H1 (cell line): ENCODE measurements around the gene CSPG5. TPM values are rescaled to one million over a fixed set of nuclear protein-coding genes. Genes with fewer than 3 reads are reported as not detected.

ENCODE experiments used
- CTCF ChIA-PET: fragments of 300-600 bp; sonication (Branson Sonifier 250); formaldehyde crosslinking; loops from one replicate; lab custom pipeline; 2021; ENCODE audit not compliant: partially characterized antibody; lab: Charles Lee
- POLR2A ChIA-PET: fragments of 300-600 bp; sonication (Branson Sonifier 250); formaldehyde crosslinking; loops from one replicate; lab custom pipeline; 2021; ENCODE audit warnings: inconsistent platforms; ENCODE audit not compliant: partially characterized antibody; lab: Charles Lee
- DNase-seq, 2 experiments: peaks; one replicate each; pipeline versions ENCODE4 v3.0.0 to v3.0.0-alpha.2; 2010 to 2022; ENCODE audit warnings: low spot score in 2 of 2, low read depth in 1 of 2, mixed read lengths in 1 of 2
- FAIRE-seq: peaks from 2 replicates; lab custom pipeline; 2011; peaks lifted over from hg19 to GRCh38; lab: Jason Lieb, UNC
- H2AFZ ChIP-seq: 2 replicates; pipeline ENCODE4 v1.8.1; 2012; ENCODE audit warnings: low read length, inconsistent platforms
- H2AK5ac ChIP-seq: 2 replicates; pipeline ENCODE4 v1.6.1; 2013; ENCODE audit warnings: low read depth, low read length
- H2BK120ac ChIP-seq: replicated peaks from 2 replicates; pipeline ENCODE3; 2013; ENCODE audit warnings: low read depth, low read length, inconsistent platforms
- H2BK12ac ChIP-seq: 2 replicates; pipeline ENCODE4 v1.6.1; 2013; ENCODE audit warnings: low read depth, low read length
- H2BK15ac ChIP-seq: 2 replicates; pipeline ENCODE4 v1.6.1; 2013; ENCODE audit warnings: low read length
- H2BK20ac ChIP-seq: 2 replicates; pipeline ENCODE4 v1.6.1; 2013; ENCODE audit warnings: low read length
- H2BK5ac ChIP-seq: 2 replicates; pipeline ENCODE4 v1.6.1; 2013; ENCODE audit warnings: low read depth, low read length
- H3K14ac ChIP-seq: 2 replicates; pipeline ENCODE4 v1.6.1; 2013; ENCODE audit warnings: inconsistent platforms; ENCODE audit not compliant: insufficient read length
- H3K18ac ChIP-seq: 2 replicates; pipeline ENCODE4 v1.6.1; 2013; ENCODE audit warnings: low read length; ENCODE audit errors: extremely low read depth
- H3K23ac ChIP-seq: 2 replicates; pipeline ENCODE4 v1.6.1; 2013; ENCODE audit warnings: inconsistent platforms; ENCODE audit not compliant: insufficient read length
- H3K23me2 ChIP-seq: 2 replicates; pipeline ENCODE4 v1.6.1; 2013; ENCODE audit warnings: low read depth, low read length
- H3K27ac ChIP-seq: 2 replicates; pipeline ENCODE4 v1.6.1; 2011; ENCODE audit warnings: low read depth, low read length, inconsistent platforms
- H3K27me3 ChIP-seq, 4 experiments: replicated peaks in 1 of 4; 1 replicate in 1 of 4; 2 replicates in 3 of 4; pipeline versions ENCODE4 v1.6.1 to v1.8.1; 2011 to 2013; ENCODE audit warnings: low read length in 3 of 4, mild to moderate bottlenecking in 3 of 4, inconsistent platforms in 2 of 4, mixed read lengths in 2 of 4, moderate library complexity in 1 of 4; ENCODE audit not compliant: control insufficient read depth in 3 of 4, insufficient read depth in 3 of 4; ENCODE audit errors: extremely low read depth in 1 of 4
- H3K36me3 ChIP-seq, 4 experiments: 2 replicates each; pipeline versions ENCODE4 v1.6.1 to v1.8.1; 2011 to 2013; ENCODE audit warnings: mild to moderate bottlenecking in 4 of 4, low read length in 3 of 4, moderate library complexity in 2 of 4, control low read depth in 1 of 4, inconsistent platforms in 1 of 4; ENCODE audit not compliant: insufficient read depth in 4 of 4, control insufficient read depth in 2 of 4
- H3K4ac ChIP-seq: replicated peaks from 2 replicates; pipeline ENCODE3; 2013; ENCODE audit warnings: low read length, low read depth, mixed read lengths, inconsistent platforms; ENCODE audit not compliant: insufficient read length
- H3K4me1 ChIP-seq, 4 experiments: replicated peaks in 1 of 4; 1 replicate in 1 of 4; 2 replicates in 3 of 4; pipeline versions ENCODE4 v1.6.1 to v1.8.1; 2011 to 2013; ENCODE audit warnings: low read length in 3 of 4, inconsistent platforms in 2 of 4, mixed read lengths in 1 of 4; ENCODE audit not compliant: insufficient read depth in 4 of 4, control insufficient read depth in 3 of 4
- H3K4me2 ChIP-seq, 2 experiments: 2 replicates each; pipeline versions ENCODE4 v1.6.1 to v1.8.1; 2011 to 2013; ENCODE audit warnings: low read depth in 2 of 2, low read length in 2 of 2, control low read depth in 1 of 2, inconsistent platforms in 1 of 2, mild to moderate bottlenecking in 1 of 2; ENCODE audit not compliant: insufficient read depth in 1 of 2
- H3K4me3 ChIP-seq, 4 experiments: fragments of 200-600, 300-600 bp in 1 of 4; sonication (generic), shearing (Covaris generic), sonication (Bioruptor Twin) in 1 of 4; 2 replicates each; pipeline versions ENCODE4 v1.5.1 to v1.8.1; 2011 to 2016; ENCODE audit warnings: low read length in 4 of 4, low read depth in 3 of 4, control low read depth in 2 of 4, inconsistent platforms in 2 of 4, mild to moderate bottlenecking in 2 of 4, mixed read lengths in 1 of 4, moderate library complexity in 1 of 4; ENCODE audit not compliant: insufficient read depth in 2 of 4; ENCODE audit errors: extremely low read depth in 1 of 4
- H3K56ac ChIP-seq: replicated peaks from 2 replicates; pipeline ENCODE3; 2013; ENCODE audit warnings: low read depth, mild to moderate bottlenecking, mixed read lengths, low read length, inconsistent platforms; ENCODE audit not compliant: insufficient read length
- H3K79me1 ChIP-seq: 2 replicates; pipeline ENCODE4 v1.6.1; 2013; ENCODE audit warnings: low read depth, low read length, control low read depth
- H3K79me2 ChIP-seq, 2 experiments: 2 replicates each; pipeline versions ENCODE4 v1.6.1 to v1.8.1; 2012 to 2013; ENCODE audit warnings: low read length in 2 of 2, mild to moderate bottlenecking in 2 of 2, inconsistent platforms in 1 of 2; ENCODE audit not compliant: insufficient read depth in 2 of 2, control insufficient read depth in 1 of 2
- H3K9ac ChIP-seq, 4 experiments: replicated peaks in 1 of 4; 1 replicate in 1 of 4; 2 replicates in 3 of 4; pipeline versions ENCODE4 v1.6.1 to v1.8.1; 2011 to 2013; ENCODE audit warnings: low read depth in 3 of 4, low read length in 3 of 4, control low read depth in 2 of 4, mild to moderate bottlenecking in 2 of 4, moderate library complexity in 2 of 4, inconsistent platforms in 1 of 4; ENCODE audit errors: extremely low read depth in 1 of 4
- H3K9me3 ChIP-seq, 2 experiments: 2 replicates each; pipeline versions ENCODE4 v1.6.1 to v1.8.1; 2012 to 2013; ENCODE audit warnings: mild to moderate bottlenecking in 2 of 2, moderate library complexity in 2 of 2, control low read depth in 1 of 2, inconsistent platforms in 1 of 2, low read depth in 1 of 2, low read length in 1 of 2, mixed read lengths in 1 of 2; ENCODE audit not compliant: insufficient read depth in 2 of 2
- H4K20me1 ChIP-seq, 2 experiments: replicated peaks in 1 of 2; 2 replicates each; pipeline versions ENCODE3 to v1.8.1; 2011 to 2013; ENCODE audit warnings: inconsistent platforms in 2 of 2, low read length in 2 of 2, mild to moderate bottlenecking in 1 of 2; ENCODE audit not compliant: insufficient read depth in 2 of 2, control insufficient read depth in 1 of 2
- H4K5ac ChIP-seq: 2 replicates; pipeline ENCODE4 v1.6.1; 2013; ENCODE audit warnings: low read length, low read depth, mixed read lengths, inconsistent platforms; ENCODE audit not compliant: insufficient read length
- H4K8ac ChIP-seq: 2 replicates; pipeline ENCODE4 v1.8.0; 2013; ENCODE audit warnings: mild to moderate bottlenecking, moderate library complexity, low read length, inconsistent platforms; ENCODE audit not compliant: insufficient read depth; ENCODE audit errors: extremely low read depth
- H4K91ac ChIP-seq: replicated peaks from 2 replicates; pipeline ENCODE3; 2013; ENCODE audit warnings: low read length, mixed read lengths, inconsistent platforms; ENCODE audit not compliant: insufficient read length
- EZH2 ChIP-seq: fragments of 200-600 bp; sonication (generic); IDR thresholded peaks from 2 replicates; pipeline ENCODE4 v1.7.1; 2012; ENCODE audit warnings: low read depth, mild to moderate bottlenecking, moderate library complexity, low read length, inconsistent platforms; ENCODE audit not compliant: severe bottlenecking
- RBBP5 ChIP-seq: IDR thresholded peaks from 2 replicates; pipeline ENCODE4 v1.7.1; 2012; ENCODE audit warnings: low read depth, mild to moderate bottlenecking, inconsistent platforms, low read length, moderate library complexity, borderline replicate concordance
- RFX5 ChIP-seq: IDR thresholded peaks from 2 replicates; pipeline ENCODE4 v1.6.1; 2011; ENCODE audit warnings: low read depth, low read length, improper control_type of control experiment, borderline replicate concordance
- SIX5 ChIP-seq: IDR thresholded peaks from 2 replicates; pipeline ENCODE4 v1.6.1; 2011; ENCODE audit warnings: mild to moderate bottlenecking, low read depth, low read length
- polyA plus RNA-seq, 7 experiments: library from polyadenylated mRNA; depleted of rRNA in 3 of 7; stranded (reverse) in 5 of 7; unstranded in 2 of 7; fragments of >200 nt in 5 of 7; fragments of 200-250 nt in 2 of 7; gene quantifications; 1 replicate in 5 of 7; 2 replicates in 1 of 7; 4 replicates in 1 of 7; pipeline versions ENCODE4 v1.2.1 to v1.2.3, GENCODE V29; 2011 to 2013; ENCODE audit warnings: missing spikeins in 2 of 7, mixed read lengths in 2 of 7
- total RNA-seq: library from RNA; stranded (reverse); fragmentation: NEBNext Ultra II Directional; extraction: Animal tissue kit (Norgen Biotek cat#: 25700); gene quantifications from 2 replicates; pipeline ENCODE4 v1.2.1, GENCODE V29; 2021
- TF ChIP-seq, protein P1 (sequence below): IDR thresholded peaks from 2 replicates; pipeline ENCODE4 v1.6.1; 2012; ENCODE audit warnings: low read length, inconsistent platforms

CSPG5 gene
- total and polyA plus RNA-seq, 2 of the 8 experiments (the other 6 are each of a cell fraction or from before 2014, with no cell fraction given) = 2.1 to 7.4 TPM

DNA sequence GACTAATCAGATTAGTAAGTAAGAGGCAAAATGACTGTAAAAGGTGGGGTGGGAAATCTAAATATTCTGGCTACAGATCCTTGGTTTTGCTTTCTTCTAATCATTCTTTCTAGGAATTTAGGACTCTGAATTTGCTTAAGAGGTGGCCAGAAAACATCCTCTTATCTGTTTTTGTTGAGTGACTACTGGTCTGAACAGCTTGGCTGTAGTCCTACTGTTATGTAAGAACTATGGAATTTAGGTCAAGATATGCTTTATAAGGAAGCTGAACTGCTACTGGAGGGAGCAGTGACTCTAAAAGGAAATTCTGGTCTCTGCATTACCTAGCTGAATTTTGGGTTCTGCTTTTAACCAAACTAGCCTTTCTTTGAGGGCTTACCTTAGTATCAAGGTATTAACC, 33.5 kb upstream of the CSPG5 start:
- FAIRE-seq = no peak
- TF ChIP-seq SIX5 (no peak), RBBP5 (no peak), RFX5 (no peak), EZH2 (no peak)
- TF ChIP-seq, protein P1, sequence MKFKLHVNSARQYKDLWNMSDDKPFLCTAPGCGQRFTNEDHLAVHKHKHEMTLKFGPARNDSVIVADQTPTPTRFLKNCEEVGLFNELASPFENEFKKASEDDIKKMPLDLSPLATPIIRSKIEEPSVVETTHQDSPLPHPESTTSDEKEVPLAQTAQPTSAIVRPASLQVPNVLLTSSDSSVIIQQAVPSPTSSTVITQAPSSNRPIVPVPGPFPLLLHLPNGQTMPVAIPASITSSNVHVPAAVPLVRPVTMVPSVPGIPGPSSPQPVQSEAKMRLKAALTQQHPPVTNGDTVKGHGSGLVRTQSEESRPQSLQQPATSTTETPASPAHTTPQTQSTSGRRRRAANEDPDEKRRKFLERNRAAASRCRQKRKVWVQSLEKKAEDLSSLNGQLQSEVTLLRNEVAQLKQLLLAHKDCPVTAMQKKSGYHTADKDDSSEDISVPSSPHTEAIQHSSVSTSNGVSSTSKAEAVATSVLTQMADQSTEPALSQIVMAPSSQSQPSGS = no peak

More for the DNA sequence above, 33.5 kb upstream of the CSPG5 start:
- no peak overlapping the region for H3K4me3 ChIP-seq
- no peaks in the 10 kb centered on the region for H3K79me1 ChIP-seq
- no peak overlapping the region for H3K56ac ChIP-seq
- no peak overlapping the region for H2BK15ac ChIP-seq
- H3K79me2 ChIP-seq = no peaks in the 10 kb centered on the region
- ChIA-PET CTCF (interaction anchor here (1.1 to 2.5 kb wide), 2 partner anchors 21 to 90 kb away, joined by 3 to 11 read pairs; no protein-coding TSS in a partner anchor), POLR2A (no interaction called here)
- peaks cover 25 to 70% (median 53%) of the 10 kb centered on the region in 4 experiments for H3K36me3 ChIP-seq
- H3K4ac ChIP-seq = no peak overlapping the region
- H3K23ac ChIP-seq = no peak overlapping the region
- no peak overlapping the region for H3K14ac ChIP-seq
- no peaks in the 10 kb centered on the region for H3K27me3 ChIP-seq
- H3K23me2 ChIP-seq = no peaks in the 10 kb centered on the region
- H2AFZ ChIP-seq = no peak overlapping the region
- no peak overlapping the region for H2AK5ac ChIP-seq
- no peak overlapping the region for H3K18ac ChIP-seq
- H3K4me2 ChIP-seq = no peak overlapping the region
- DNase-seq = no peak
- H3K9ac ChIP-seq = no peak overlapping the region
- no peak overlapping the region for H4K5ac ChIP-seq
- no peak overlapping the region for H4K8ac ChIP-seq
- no peaks in the 10 kb centered on the region for H3K4me1 ChIP-seq
- H4K91ac ChIP-seq = no peak overlapping the region
- H4K20me1 ChIP-seq = peaks cover 0 to 3% of the 10 kb centered on the region in 2 experiments
- no peak overlapping the region for H2BK20ac ChIP-seq
- no peak overlapping the region for H2BK120ac ChIP-seq
- no peaks in the 10 kb centered on the region for H3K9me3 ChIP-seq
- no peak overlapping the region for H3K27ac ChIP-seq
- H2BK5ac ChIP-seq = no peak overlapping the region
- no peak overlapping the region for H2BK12ac ChIP-seq
